BE2C (cell line): ENCODE data around the gene MICB.
"Not testable (repeated sequence)": the region's sequence is repeated elsewhere in the genome, so short reads cannot be mapped to it uniquely, and the experiment has no call there.

Source experiments
- DNase-seq: peaks from one replicate; pipeline ENCODE4 v3.0.0-alpha.2; 2020
- H3K27me3 ChIP-seq: fragments of 250-450 bp; sonication (Bioruptor Pico); 2 replicates; pipeline ENCODE4 v1.5.1; 2020; ENCODE audit warnings: mild to moderate bottlenecking
- H3K36me3 ChIP-seq: fragments of 250-450 bp; sonication (Bioruptor Pico); 2 replicates; pipeline ENCODE4 v1.5.1; 2020; ENCODE audit warnings: mild to moderate bottlenecking
- H3K4me1 ChIP-seq: fragments of 250-450 bp; sonication (Bioruptor Pico); 2 replicates; pipeline ENCODE4 v1.5.1; 2020
- H3K4me3 ChIP-seq: 2 replicates; pipeline ENCODE4 v1.5.1; 2011; ENCODE audit warnings: low read depth, low read length
- H3K9me3 ChIP-seq: fragments of 250-450 bp; sonication (Bioruptor Pico); 2 replicates; pipeline ENCODE4 v1.5.1; 2020
- TF ChIP-seq, protein P1 (sequence below): IDR thresholded peaks from 2 replicates; pipeline ENCODE4 v1.5.1; 2012; ENCODE audit warnings: mild to moderate bottlenecking, low read depth, low read length

The MICB gene

DNA sequence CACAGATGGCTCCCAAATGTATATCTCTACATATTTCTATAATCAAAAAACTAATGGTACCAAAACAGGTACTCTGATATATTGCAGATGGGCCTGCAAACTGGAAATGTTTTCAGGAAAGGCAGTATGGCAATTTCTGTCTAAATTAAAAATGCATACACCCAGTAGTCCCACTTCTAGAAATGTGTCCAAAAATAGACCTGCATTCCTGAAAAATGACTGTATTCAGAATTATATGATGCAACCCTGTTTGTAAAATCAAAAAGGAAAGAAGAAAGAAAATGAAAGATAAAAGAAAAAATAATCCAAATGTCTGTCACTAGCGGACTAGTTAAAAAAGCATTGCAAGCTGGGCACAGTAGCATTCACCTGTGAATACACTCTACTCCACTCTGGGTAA, 12.9 kb upstream of the MICB start:
- TF ChIP-seq, protein P1, sequence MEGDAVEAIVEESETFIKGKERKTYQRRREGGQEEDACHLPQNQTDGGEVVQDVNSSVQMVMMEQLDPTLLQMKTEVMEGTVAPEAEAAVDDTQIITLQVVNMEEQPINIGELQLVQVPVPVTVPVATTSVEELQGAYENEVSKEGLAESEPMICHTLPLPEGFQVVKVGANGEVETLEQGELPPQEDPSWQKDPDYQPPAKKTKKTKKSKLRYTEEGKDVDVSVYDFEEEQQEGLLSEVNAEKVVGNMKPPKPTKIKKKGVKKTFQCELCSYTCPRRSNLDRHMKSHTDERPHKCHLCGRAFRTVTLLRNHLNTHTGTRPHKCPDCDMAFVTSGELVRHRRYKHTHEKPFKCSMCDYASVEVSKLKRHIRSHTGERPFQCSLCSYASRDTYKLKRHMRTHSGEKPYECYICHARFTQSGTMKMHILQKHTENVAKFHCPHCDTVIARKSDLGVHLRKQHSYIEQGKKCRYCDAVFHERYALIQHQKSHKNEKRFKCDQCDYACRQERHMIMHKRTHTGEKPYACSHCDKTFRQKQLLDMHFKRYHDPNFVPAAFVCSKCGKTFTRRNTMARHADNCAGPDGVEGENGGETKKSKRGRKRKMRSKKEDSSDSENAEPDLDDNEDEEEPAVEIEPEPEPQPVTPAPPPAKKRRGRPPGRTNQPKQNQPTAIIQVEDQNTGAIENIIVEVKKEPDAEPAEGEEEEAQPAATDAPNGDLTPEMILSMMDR = no peak
- H3K36me3 ChIP-seq = no peaks in the 10 kb centered on the region
- H3K9me3 ChIP-seq = no peaks in the 10 kb centered on the region
- H3K4me3 ChIP-seq = no peak overlapping the region
- no peaks in the 10 kb centered on the region for H3K4me1 ChIP-seq
- no peak for DNase-seq
- peaks cover 40% of the 10 kb centered on the region for H3K27me3 ChIP-seq

- not testable (repeated sequence) for DNase-seq, H3K9me3 ChIP-seq, H3K4me1 ChIP-seq, H3K4me3 ChIP-seq, H3K36me3 ChIP-seq
- peaks cover 38% of the 10 kb centered on the region for H3K27me3 ChIP-seq
Observed at GRCh38 chr6:31486065-31486837, 11.7 kb upstream of the MICB start.

- DNase-seq, H3K4me1 ChIP-seq, H3K4me3 ChIP-seq, H3K9me3 ChIP-seq, H3K36me3 ChIP-seq: not testable (repeated sequence)
- peaks cover 24% of the 10 kb centered on the region for H3K27me3 ChIP-seq
Observed at GRCh38 chr6:31487674-31488073, 10.3 kb upstream of the MICB start.

- Histone ChIP-seq H3K36me3 (no peaks in the 10 kb centered on the region), H3K4me3 (no peak overlapping the region), H3K27me3 (peaks cover 25% of the 10 kb centered on the region), H3K4me1 (no peaks in the 10 kb centered on the region), H3K9me3 (no peaks in the 10 kb centered on the region)
- TF ChIP-seq, protein P1 = no peak
- no peak for DNase-seq
Observed at GRCh38 chr6:31489086-31489485, 8.9 kb upstream of the MICB start.

- TF ChIP-seq, protein P1 = no peak
- Histone ChIP-seq H3K36me3 (no peaks in the 10 kb centered on the region), H3K4me3 (no peak overlapping the region), H3K4me1 (no peaks in the 10 kb centered on the region), H3K9me3 (no peaks in the 10 kb centered on the region), H3K27me3 (peaks cover 31% of the 10 kb centered on the region)
- DNase-seq = no peak
Observed at GRCh38 chr6:31490115-31490873, 7.7 kb upstream of the MICB start.

DNA sequence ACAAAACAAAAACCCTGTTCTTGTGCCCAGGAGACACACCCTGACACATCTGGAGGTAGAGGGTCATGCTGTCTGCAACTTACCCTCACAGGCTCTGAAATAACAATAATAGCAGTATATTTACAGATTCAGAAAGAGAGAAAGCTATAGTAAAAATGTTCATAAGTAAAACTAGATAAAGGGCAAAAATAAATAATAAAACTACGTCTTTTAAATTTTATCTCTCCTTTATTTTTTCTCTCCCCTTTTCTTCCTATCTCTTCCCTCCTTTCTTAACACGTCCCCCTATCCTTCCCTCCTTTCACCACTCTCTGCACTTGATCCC, 4.4 kb upstream of the MICB start:
- not testable (repeated sequence) for H3K9me3 ChIP-seq, H3K36me3 ChIP-seq, H3K4me1 ChIP-seq, DNase-seq
- Histone ChIP-seq H3K27me3 (peaks cover 59% of the 10 kb centered on the region), H3K4me3 (peak overlapping the region; percentile 58; the same call in 1 of the 2 replicates)

- no peaks in the 10 kb centered on the region for H3K9me3 ChIP-seq
- no peaks in the 10 kb centered on the region for H3K36me3 ChIP-seq
- peak overlapping the region; percentile 58 for H3K4me3 ChIP-seq
- H3K4me1 ChIP-seq = no peaks in the 10 kb centered on the region
- H3K27me3 ChIP-seq = peaks cover 65% of the 10 kb centered on the region
- TF ChIP-seq, protein P1 = peak; percentile 82
- peak; percentile 82 for DNase-seq
Observed at GRCh38 chr6:31493875-31494694, 3.9 kb upstream of the MICB start.
